Spleen (tissue), 3 donors: ENCODE data around the gene FRMPD2.

ENCODE experiments used
- POLR2A ChIP-seq, 3 donors: fragments of 450-650 bp; IDR thresholded peaks; one replicate each; pipeline ENCODE4 v1.5.1; 2017; ENCODE audit warnings: antibody characterized with exemption in 3 of 3, mild to moderate bottlenecking in 1 of 3
- POLR2AphosphoS5 ChIP-seq, 3 donors: sonication (generic); formaldehyde crosslinking; IDR thresholded peaks; one replicate each; pipeline ENCODE4 v1.5.1; 2017; ENCODE audit warnings: antibody characterized with exemption in 3 of 3

DNA sequence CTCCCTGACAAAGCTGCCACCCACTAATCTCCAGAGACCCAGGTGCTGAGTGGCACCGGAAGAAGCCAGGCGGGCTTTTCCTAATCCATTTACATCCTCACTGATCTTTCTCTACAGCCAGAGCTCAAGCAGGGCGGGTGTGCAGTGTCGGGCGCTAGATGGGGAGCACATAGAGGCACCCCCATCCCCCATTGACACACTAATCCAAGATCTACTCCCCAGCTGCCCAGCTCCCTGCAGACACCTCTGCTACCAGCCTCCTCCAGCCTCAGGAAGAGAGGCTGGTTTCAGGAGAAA, 22.2 kb downstream of the FRMPD2 start:
- TF ChIP-seq POLR2A (IDR thresholded peaks at IDR 0.05) (no peak), POLR2AphosphoS5 (IDR thresholded peaks at IDR 0.05) (no peak)
